Subcutaneous adipose tissue (tissue), 4 donors: ENCODE data around the gene CCDC194. TPM values are rescaled to one million over a fixed set of nuclear protein-coding genes. Genes with fewer than 3 reads are reported as not detected.

Experiments used
- total RNA-seq, 4 donors: library from RNA; depleted of rRNA; stranded (reverse); fragments of >200 nt; gene quantifications; one replicate each; pipeline ENCODE4 v1.1.0, GENCODE V29; 2016
- TF ChIP-seq, protein P1 (sequence below): fragments of 450-650 bp; IDR thresholded peaks from one replicate; pipeline ENCODE4 v1.5.1; 2016; ENCODE audit warnings: low read depth, mild to moderate bottlenecking, control low read depth, antibody characterized with exemption, moderate library complexity

Gene CCDC194
- total RNA-seq, 4 donors from 2014 or later = not detected

DNA sequence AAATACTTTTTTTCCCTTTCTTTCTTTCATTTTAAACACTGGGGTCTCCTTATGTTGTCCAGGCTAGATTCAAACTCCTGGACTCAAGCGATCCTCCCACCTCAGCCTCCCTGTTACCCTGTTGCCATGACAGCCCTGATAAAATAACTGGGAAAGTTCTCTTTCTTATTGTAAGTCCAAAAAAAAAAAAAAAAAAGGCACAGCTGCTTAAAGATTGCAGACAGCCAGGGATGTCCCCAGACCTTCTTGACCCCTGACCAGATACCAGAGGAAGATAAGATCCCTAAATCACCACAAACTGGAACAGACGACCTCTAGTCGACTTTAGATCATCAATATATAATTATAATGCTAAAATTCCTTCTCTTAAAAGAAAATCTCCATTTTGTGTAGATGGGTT lies 24.7 kb upstream of the CCDC194 start:
- TF ChIP-seq, protein P1, sequence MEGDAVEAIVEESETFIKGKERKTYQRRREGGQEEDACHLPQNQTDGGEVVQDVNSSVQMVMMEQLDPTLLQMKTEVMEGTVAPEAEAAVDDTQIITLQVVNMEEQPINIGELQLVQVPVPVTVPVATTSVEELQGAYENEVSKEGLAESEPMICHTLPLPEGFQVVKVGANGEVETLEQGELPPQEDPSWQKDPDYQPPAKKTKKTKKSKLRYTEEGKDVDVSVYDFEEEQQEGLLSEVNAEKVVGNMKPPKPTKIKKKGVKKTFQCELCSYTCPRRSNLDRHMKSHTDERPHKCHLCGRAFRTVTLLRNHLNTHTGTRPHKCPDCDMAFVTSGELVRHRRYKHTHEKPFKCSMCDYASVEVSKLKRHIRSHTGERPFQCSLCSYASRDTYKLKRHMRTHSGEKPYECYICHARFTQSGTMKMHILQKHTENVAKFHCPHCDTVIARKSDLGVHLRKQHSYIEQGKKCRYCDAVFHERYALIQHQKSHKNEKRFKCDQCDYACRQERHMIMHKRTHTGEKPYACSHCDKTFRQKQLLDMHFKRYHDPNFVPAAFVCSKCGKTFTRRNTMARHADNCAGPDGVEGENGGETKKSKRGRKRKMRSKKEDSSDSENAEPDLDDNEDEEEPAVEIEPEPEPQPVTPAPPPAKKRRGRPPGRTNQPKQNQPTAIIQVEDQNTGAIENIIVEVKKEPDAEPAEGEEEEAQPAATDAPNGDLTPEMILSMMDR = no peak

DNA sequence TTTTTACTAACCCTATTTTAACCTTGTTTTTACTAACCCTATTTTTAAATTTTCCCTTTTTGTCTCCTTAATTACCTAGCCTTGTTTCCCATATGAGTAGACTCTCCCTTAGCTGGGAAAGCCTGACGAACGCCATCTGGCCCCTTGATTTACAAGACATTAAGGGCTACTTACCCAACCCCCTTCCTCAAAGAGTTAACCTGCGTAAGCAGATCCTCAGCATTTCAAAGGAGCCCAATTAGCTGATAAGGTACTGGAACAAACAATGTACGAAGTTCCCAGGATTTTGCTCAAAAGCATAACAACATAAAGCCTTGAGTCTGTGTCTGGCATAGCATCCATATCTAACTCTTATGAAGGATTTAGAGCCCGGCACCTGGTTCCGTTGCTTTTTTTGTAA lies 21.1 kb upstream of the CCDC194 start:
- TF ChIP-seq, protein P1 = no peak

DNA sequence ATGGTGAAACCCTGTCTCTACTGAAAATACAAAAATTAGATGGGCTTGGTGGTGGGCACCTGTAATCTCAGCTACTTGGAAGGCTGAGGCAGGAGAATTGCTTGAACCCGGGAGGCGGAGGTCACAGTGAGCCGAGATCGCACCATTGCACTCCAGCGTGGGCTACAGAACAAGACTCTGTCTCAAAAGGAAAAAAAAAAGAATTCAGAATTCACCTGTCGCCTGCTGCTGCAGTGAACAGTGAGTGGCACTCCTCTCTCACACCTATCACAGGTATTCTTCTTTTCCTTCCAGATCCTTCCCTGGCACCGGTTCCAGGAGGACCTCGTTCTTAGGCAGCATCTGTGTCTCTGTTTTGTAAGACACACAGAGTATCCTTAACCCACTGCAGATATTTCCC lies 20.1 kb upstream of the CCDC194 start:
- TF ChIP-seq, protein P1 = no peak

DNA sequence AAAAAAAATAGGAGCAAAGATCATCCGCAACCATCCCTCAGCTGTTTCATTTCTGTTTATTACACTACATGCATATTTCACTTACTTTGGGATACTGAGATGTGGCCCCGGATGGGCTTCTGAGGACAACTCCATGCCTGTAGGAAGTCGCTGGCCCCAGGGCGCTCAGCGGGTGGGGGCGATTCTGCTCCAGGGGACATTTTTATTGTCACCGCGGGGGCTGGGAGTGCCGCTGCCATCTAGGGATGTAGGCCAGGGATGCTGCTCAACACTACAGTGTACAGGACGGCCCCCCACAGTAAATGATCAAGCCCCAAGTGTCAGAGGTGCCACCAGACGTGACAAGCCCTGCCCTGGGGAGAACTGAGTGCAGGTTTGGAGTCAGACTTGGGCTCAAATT lies 17.8 kb upstream of the CCDC194 start:
- TF ChIP-seq, protein P1 = no peak

DNA sequence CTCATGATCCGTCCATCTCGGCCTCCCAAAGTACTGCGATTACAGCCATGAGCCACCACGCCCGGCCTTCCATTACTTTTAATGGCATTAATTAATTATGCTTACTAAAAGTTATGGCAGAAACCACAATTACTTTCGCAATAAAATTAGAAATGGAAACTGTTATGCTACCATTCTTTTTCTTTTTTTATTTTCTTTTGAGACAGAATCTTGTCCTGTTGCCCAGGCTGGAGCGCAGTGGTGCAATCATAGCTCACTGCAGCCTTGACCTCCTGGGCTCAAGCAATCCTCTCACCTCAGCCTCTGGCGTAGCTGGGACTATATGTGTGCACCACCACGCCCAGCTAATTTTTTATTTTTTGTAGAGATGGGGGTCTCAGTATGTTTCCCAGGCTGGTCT lies 16.0 kb upstream of the CCDC194 start:
- TF ChIP-seq, protein P1 = no peak

DNA sequence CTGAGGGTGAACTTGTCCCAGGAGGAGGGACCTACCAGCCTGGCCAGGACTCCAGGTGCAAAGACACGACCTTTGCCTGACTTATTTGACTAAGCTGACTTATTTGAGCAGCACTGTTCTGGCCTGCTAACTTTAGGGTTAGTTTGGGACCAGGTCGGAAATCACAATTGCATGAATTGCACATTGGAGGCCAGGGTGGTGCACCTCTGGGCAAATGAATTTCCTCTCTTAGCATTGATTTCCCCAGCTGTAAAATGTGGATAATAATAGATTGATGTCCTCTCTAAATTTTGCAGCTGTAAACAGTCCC lies 12.8 kb upstream of the CCDC194 start:
- TF ChIP-seq, protein P1 = no peak

DNA sequence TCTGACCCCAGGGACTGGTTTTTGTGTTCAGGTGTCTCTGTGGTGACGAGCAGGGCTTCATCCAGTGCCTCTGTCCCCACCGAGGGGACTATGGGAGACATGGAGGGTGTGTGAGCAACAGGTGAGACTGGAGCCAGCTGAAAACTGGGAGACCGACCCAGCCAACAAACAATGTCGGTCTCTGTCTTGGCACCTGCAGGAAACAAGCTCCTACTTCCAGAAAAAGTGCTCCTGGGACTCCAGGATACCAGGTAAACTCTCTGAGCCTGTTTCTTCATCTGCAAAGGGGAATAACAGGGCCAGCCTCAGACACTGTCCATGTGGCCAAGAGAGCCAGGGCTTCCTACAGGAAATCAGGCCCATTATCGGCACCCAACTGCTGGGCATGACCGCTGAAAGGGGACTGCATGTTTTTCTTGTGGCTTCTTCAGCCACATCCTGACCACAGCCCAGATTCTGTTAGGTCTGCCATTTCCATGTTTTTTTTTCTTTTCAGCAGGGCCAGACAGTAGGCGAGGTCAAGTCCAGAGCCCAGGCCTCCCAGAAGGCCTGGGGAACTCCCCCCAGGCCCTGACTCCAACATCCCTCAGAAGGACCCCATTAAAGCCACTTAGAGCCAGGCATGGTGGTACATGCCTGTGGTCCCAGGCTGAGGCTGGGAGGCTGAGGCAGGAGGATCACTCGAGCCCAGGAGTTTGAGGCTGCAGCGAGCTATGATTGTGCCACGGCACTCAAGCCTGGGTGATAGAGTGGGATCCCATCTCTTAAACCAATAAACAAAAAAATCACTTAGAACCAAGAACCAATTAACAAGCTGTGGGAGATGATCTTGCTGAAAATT lies 12.3 kb upstream of the CCDC194 start:
- TF ChIP-seq, protein P1 = no peak
